ENCODE results near the gene EDN1. TPM values are rescaled to one million over a fixed set of nuclear protein-coding genes. Genes with fewer than 3 reads are reported as not detected.
"Not testable (repeated sequence)": the region's sequence is repeated elsewhere in the genome, so short reads cannot be mapped to it uniquely, and the experiment has no call there.

The EDN1 gene
- total RNA-seq, 6 experiments from 2014 or later, result 2.6 to 7.4 (median 3.7) TPM

DNA sequence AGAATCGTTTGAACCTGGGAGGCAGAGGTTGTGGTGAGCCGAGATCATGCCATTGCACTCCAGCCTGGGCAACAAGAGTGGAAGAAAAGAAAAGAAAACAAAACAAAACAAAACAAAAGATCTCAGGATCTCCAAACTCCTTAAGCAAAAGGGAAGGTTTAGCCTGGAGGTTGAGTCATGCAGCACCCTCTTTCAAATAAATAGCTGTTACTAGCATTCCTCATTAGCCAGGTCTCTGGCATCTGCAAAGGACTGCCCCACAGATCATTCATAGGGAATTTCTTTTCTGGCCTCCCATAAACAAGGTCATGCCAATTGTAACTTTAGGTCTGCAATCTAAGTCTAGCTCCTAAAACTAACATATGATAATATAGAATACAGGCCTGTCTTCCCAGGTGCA is 37.2 kb downstream of the EDN1 start:
- no peak for TF ChIP-seq CTCF (IDR thresholded peaks at IDR 0.05)
- Mint-ChIP-seq H3K9me3 (no peaks in the 10 kb centered on the region), H3K4me3 (peak overlapping the region; percentile 13; the same call in 1 of the 2 replicates), H3K27me3 (ENCODE audit: insufficient read depth) (peaks cover 4% of the 10 kb centered on the region), H3K36me3 (ENCODE audit: low read depth) (no peaks in the 10 kb centered on the region), H3K27ac (peak overlapping the region; percentile 73), H3K4me1 (ENCODE audit: low read depth) (peaks cover 71% of the 10 kb centered on the region)
- DNase-seq, result peak; percentile 63

DNA sequence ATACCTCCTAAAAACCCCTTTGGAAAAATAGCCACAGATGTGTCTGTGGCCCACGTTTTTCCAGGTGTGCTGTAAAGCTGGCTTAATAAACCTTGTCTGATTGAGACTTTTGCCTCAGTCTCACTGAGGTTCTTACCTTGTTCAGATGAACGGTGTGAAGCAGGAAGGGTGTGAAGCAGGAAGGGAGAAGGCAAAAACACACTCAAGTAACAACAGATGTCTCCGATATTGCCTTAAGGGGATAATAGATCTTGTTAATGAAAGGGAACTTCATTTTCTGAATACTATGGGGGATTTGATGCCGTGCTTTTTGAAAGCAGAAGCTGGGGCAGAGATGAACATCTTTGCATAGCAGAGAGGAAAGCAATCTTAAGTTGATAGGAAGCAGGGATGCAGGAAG is 37.8 kb downstream of the EDN1 start:
- no peak for DNase-seq
- Mint-ChIP-seq H3K9me3 (no peaks in the 10 kb centered on the region), H3K4me3 (no peak overlapping the region), H3K4me1 (ENCODE audit: low read depth) (peaks cover 66% of the 10 kb centered on the region), H3K27me3 (ENCODE audit: insufficient read depth) (peaks cover 4% of the 10 kb centered on the region), H3K27ac (peak overlapping the region; percentile 14; the same call in 1 of the 2 replicates), H3K36me3 (ENCODE audit: low read depth) (no peaks in the 10 kb centered on the region)
- no peak for TF ChIP-seq CTCF (IDR thresholded peaks at IDR 0.05)

- H3K4me3 Mint-ChIP-seq, result no peak overlapping the region
- TF ChIP-seq CTCF (IDR thresholded peaks at IDR 0.05), result no peak
- peak overlapping the region; percentile 15; the same call in 1 of the 2 replicates for H3K27ac Mint-ChIP-seq
- no peaks in the 10 kb centered on the region for H3K9me3 Mint-ChIP-seq
- H3K27me3 Mint-ChIP-seq (ENCODE audit: insufficient read depth), result peaks cover 4% of the 10 kb centered on the region
- peaks cover 59% of the 10 kb centered on the region for H3K4me1 Mint-ChIP-seq (ENCODE audit: low read depth)
- no peaks in the 10 kb centered on the region for H3K36me3 Mint-ChIP-seq (ENCODE audit: low read depth)
- no peak for DNase-seq
These were observed 38.5 kb downstream of the EDN1 start for GRCh38 chr6:12328701-12329100.

GRCh38 chr6:12331474-12331873 is 41.3 kb downstream of the EDN1 start:
- H3K4me1 Mint-ChIP-seq (ENCODE audit: low read depth), result peaks cover 42% of the 10 kb centered on the region
- TF ChIP-seq CTCF (IDR thresholded peaks at IDR 0.05), result no peak
- H3K27ac Mint-ChIP-seq, result no peak overlapping the region
- H3K9me3 Mint-ChIP-seq, result no peaks in the 10 kb centered on the region
- no peaks in the 10 kb centered on the region for H3K36me3 Mint-ChIP-seq (ENCODE audit: low read depth)
- DNase-seq, result no peak
- H3K4me3 Mint-ChIP-seq, result no peak overlapping the region
- H3K27me3 Mint-ChIP-seq (ENCODE audit: insufficient read depth), result peaks cover 4% of the 10 kb centered on the region

DNA sequence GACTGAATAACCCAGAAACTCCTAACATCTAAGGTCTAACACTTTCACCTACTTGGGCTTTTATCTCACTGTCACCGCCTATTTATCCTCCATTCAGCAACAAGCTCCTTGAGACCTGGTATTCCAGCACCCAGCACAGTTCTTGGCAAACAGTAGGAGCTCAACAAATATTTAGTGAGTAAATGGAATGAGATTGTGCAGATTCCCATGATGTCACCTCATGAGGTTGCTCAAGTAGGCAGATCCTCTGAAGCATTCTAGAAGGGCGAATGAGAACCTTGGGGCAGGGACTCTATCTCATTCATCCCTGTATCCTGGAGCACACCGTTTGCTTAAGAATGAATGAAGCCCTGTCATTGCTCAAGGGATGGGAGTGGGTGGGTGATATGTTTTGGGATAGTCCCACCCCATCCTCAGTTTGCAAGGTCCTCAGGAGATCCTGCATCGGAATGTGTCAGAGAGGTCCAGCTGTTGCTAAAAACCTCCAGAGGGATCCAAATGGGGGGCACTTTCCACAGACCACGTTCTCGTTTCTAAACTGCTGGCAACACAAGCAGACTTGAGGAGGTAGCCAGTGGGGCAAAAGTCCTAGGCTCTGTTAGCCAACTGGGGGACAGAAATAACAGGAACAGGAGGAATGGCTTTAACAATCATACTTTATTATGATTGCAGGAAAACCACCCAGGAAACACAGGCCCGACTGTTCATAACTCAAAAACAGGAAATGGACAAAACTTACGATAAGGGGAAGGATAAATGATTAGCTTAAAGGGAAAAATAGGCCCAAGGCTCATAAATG is 42.0 kb downstream of the EDN1 start:
- peaks cover 4% of the 10 kb centered on the region for H3K27me3 Mint-ChIP-seq (ENCODE audit: insufficient read depth)
- no peak overlapping the region for H3K27ac Mint-ChIP-seq
- H3K4me3 Mint-ChIP-seq, result no peak overlapping the region
- H3K9me3 Mint-ChIP-seq, result no peaks in the 10 kb centered on the region
- H3K36me3 Mint-ChIP-seq (ENCODE audit: low read depth), result no peaks in the 10 kb centered on the region
- DNase-seq, result no peak
- peaks cover 35% of the 10 kb centered on the region for H3K4me1 Mint-ChIP-seq (ENCODE audit: low read depth)
- TF ChIP-seq CTCF (IDR thresholded peaks at IDR 0.05), result no peak

GRCh38 chr6:12332750-12333079 is 42.6 kb downstream of the EDN1 start:
- H3K27ac Mint-ChIP-seq; H3K27me3 Mint-ChIP-seq (ENCODE audit: insufficient read depth); H3K36me3 Mint-ChIP-seq (ENCODE audit: low read depth); H3K9me3 Mint-ChIP-seq; H3K4me3 Mint-ChIP-seq; DNase-seq: not testable (repeated sequence)
- peaks cover 30% of the 10 kb centered on the region for H3K4me1 Mint-ChIP-seq (ENCODE audit: low read depth)

All from HFFc6 (cell line).